MCF 10A (cell line): ENCODE measurements around the gene LMAN2. TPM values are rescaled to one million over a fixed set of nuclear protein-coding genes. Genes with fewer than 3 reads are reported as not detected.

Experiments used
- BruUV-seq: library from RNA; stranded (reverse); fragments of 400-500 nt; replicated peaks from 2 replicates; lab custom pipeline; 2021; lab: Mats Ljungman, UMichigan
- CTCF ChIA-PET: fragments of 300-600 bp; sonication (Branson Sonifier 250); formaldehyde crosslinking; extraction: SDS; loops from one replicate; lab custom pipeline; 2021; ENCODE audit warnings: antibody characterized with exemption, inconsistent platforms; lab: Yijun Ruan, JAX
- POLR2A ChIA-PET: fragments of 300-600, 350-650 bp; sonication (Branson Sonifier 250); formaldehyde crosslinking; extraction: SDS; loops from one replicate; lab custom pipeline; 2020; ENCODE audit warnings: antibody characterized with exemption, inconsistent platforms; lab: Yijun Ruan, JAX
- DNase-seq: peaks from one replicate; pipeline ENCODE4 v3.0.0-alpha.2; 2018; ENCODE audit not compliant: unreplicated experiment
- H3K27ac Mint-ChIP-seq: one replicate; pipeline ENCODE4 v1.8.0; 2022; ENCODE audit warnings: mild to moderate bottlenecking, low read depth, mixed read lengths; ENCODE audit not compliant: unreplicated experiment
- H3K27me3 Mint-ChIP-seq: one replicate; pipeline ENCODE4 v1.8.0; 2022; ENCODE audit warnings: mixed read lengths; ENCODE audit not compliant: insufficient read depth, unreplicated experiment
- H3K36me3 Mint-ChIP-seq: one replicate; pipeline ENCODE4 v1.8.0; 2022; ENCODE audit warnings: mild to moderate bottlenecking, moderate library complexity, mixed read lengths; ENCODE audit not compliant: insufficient read depth, unreplicated experiment
- H3K4me1 Mint-ChIP-seq: one replicate; pipeline ENCODE4 v1.8.0; 2022; ENCODE audit warnings: mixed read lengths; ENCODE audit not compliant: insufficient read depth, unreplicated experiment
- H3K4me3 Mint-ChIP-seq: one replicate; pipeline ENCODE4 v1.8.0; 2022; ENCODE audit warnings: mild to moderate bottlenecking, moderate library complexity, mixed read lengths; ENCODE audit not compliant: unreplicated experiment
- H3K9me3 Mint-ChIP-seq: one replicate; pipeline ENCODE4 v1.8.0; 2022; ENCODE audit warnings: mixed read lengths; ENCODE audit not compliant: unreplicated experiment
- CTCF ChIP-seq: fragments of 200-600 bp; IDR thresholded peaks from one replicate; pipeline ENCODE4 v1.8.0; 2022; ENCODE audit warnings: antibody characterized with exemption, mild to moderate bottlenecking; ENCODE audit not compliant: unreplicated experiment
- intact Hi-C: fragments of 100-400 bp; cut with micrococcal nuclease; formaldehyde crosslinking; loops from 2 replicates; pipeline ENCODE4 v1.14.1; 2022
- total RNA-seq: library from RNA; stranded (reverse); gene quantifications from 2 replicates; pipeline ENCODE4 v1.2.3, GENCODE V29; 2022

The LMAN2 gene
- total RNA-seq, 1 experiment from 2014 or later = 221 TPM

- POLR2A ChIA-PET = interaction anchor here (1.3 kb wide), 2 partner anchors 10 to 11 kb away, joined by 4 to 5 read pairs; no protein-coding TSS in a partner anchor
- CTCF ChIA-PET = interaction anchor here (0.7 to 2.1 kb wide), 3 partner anchors 13 to 265 kb away, joined by 3 to 12 read pairs (median 4); no protein-coding TSS in a partner anchor
- H3K4me3 Mint-ChIP-seq = no peak overlapping the region
- no peak for TF ChIP-seq CTCF
- peaks cover 100% of the 10 kb centered on the region for H3K36me3 Mint-ChIP-seq
- H3K27ac Mint-ChIP-seq = no peak overlapping the region
- H3K4me1 Mint-ChIP-seq = peaks cover 6% of the 10 kb centered on the region
- no peaks in the 10 kb centered on the region for H3K27me3 Mint-ChIP-seq
- BruUV-seq = no TSS peak
- H3K9me3 Mint-ChIP-seq = no peaks in the 10 kb centered on the region
- intact Hi-C loops = no loop called here
- DNase-seq = no peak
Observed at GRCh38 chr5:177290816-177291596, 60.5 kb downstream of the LMAN2 start.

- H3K4me3 Mint-ChIP-seq = no peak overlapping the region
- H3K27me3 Mint-ChIP-seq = no peaks in the 10 kb centered on the region
- no TSS peak for BruUV-seq
- H3K36me3 Mint-ChIP-seq = peaks cover 100% of the 10 kb centered on the region
- no peak for TF ChIP-seq CTCF
- intact Hi-C loops = no loop called here
- ChIA-PET POLR2A (interaction anchor here (0.7 to 1.4 kb wide), 2 partner anchors 11 to 83 kb away, joined by 3 to 4 read pairs; no protein-coding TSS in a partner anchor), CTCF (interaction anchor here (0.5 to 1.3 kb wide), 5 partner anchors 21 to 177 kb away, joined by 3 to 6 read pairs (median 4); no protein-coding TSS in a partner anchor)
- peaks cover 6% of the 10 kb centered on the region for H3K4me1 Mint-ChIP-seq
- H3K27ac Mint-ChIP-seq = no peak overlapping the region
- no peaks in the 10 kb centered on the region for H3K9me3 Mint-ChIP-seq
- no peak for DNase-seq
Observed at GRCh38 chr5:177288191-177288590, 63.3 kb downstream of the LMAN2 start.

Other genes starting within 250 kb of the LMAN2 start
- 110 and 111 TPM in 2 replicates for gene NSD1, start 217.9 kb downstream of the LMAN2 start, total RNA-seq
- gene RAB24, start 47.9 kb downstream of the LMAN2 start, total RNA-seq = 34.3 and 42.6 TPM in 2 replicates
- gene PRELID1, start 47.9 kb downstream of the LMAN2 start, total RNA-seq = 217 and 267 TPM in 2 replicates
- 8.4 and 13.2 TPM in 2 replicates for gene MXD3, start 39.8 kb downstream of the LMAN2 start, total RNA-seq
- gene RGS14, start 6.3 kb upstream of the LMAN2 start, total RNA-seq = 7.8 and 12.6 TPM in 2 replicates
- gene SLC34A1, start 32.8 kb upstream of the LMAN2 start, total RNA-seq = not detected in 2 replicates
- not detected in 2 replicates for gene PFN3, start 49.0 kb upstream of the LMAN2 start, total RNA-seq
- 13.6 and 16.5 TPM in 2 replicates for gene F12, start 57.9 kb upstream of the LMAN2 start, total RNA-seq
- gene GRK6, start 75.0 kb upstream of the LMAN2 start, total RNA-seq = 45.2 and 52.0 TPM in 2 replicates
- 15.0 and 23.2 TPM in 2 replicates for gene PRR7, start 95.1 kb upstream of the LMAN2 start, total RNA-seq
- 149 and 165 TPM in 2 replicates for gene DBN1, start 122.0 kb upstream of the LMAN2 start, total RNA-seq
- 164 and 257 TPM in 2 replicates for gene PDLIM7, start 145.9 kb upstream of the LMAN2 start, total RNA-seq
- 5.4 and 6.0 TPM in 2 replicates for gene DOK3, start 158.2 kb upstream of the LMAN2 start, total RNA-seq
- 125 and 135 TPM in 2 replicates for gene DDX41, start 165.3 kb upstream of the LMAN2 start, total RNA-seq
- gene FAM193B, start 202.9 kb upstream of the LMAN2 start, total RNA-seq = 73.5 and 80.4 TPM in 2 replicates
- gene TMED9, start 240.5 kb upstream of the LMAN2 start, total RNA-seq = 301 and 365 TPM in 2 replicates
- gene B4GALT7, start 248.5 kb upstream of the LMAN2 start, total RNA-seq = 37.9 and 38.8 TPM in 2 replicates